Keratinocyte (primary cell): ENCODE measurements around the gene ST6GALNAC6.

ENCODE experiments used
- CTCF ChIP-seq, 3 experiments: IDR thresholded peaks in 1 of 3; conservative IDR thresholded peaks in 1 of 3; optimal IDR thresholded peaks in 1 of 3; 2 replicates in 2 of 3; 3 replicates in 1 of 3; pipeline versions ENCODE3 to v1.5.1; 2011; ENCODE audit warnings: low read length in 3 of 3, mild to moderate bottlenecking in 3 of 3, moderate library complexity in 2 of 3, control low read depth in 1 of 3, inconsistent platforms in 1 of 3; ENCODE audit not compliant: insufficient read depth in 2 of 3; ENCODE audit errors: extremely low read depth in 1 of 3
- EZH2 ChIP-seq: IDR thresholded peaks from one replicate; pipeline ENCODE4 v1.6.1; 2012; ENCODE audit warnings: inconsistent platforms, mild to moderate bottlenecking, low read length, moderate library complexity

GRCh38 chr9:127878652-127879390 is 20.6 kb downstream of the ST6GALNAC6 start:
- TF ChIP-seq CTCF (optimal IDR thresholded peaks at IDR 0.05 in 1 of 3, IDR thresholded peaks at IDR 0.05 in 1 of 3, conservative IDR thresholded peaks at IDR 0.05 in 1 of 3; ENCODE audit: extremely low read depth in 1 of 3, insufficient read depth in 2 of 3, low read length in 3 of 3) (no peak), EZH2 (no peak)
